AG08396 (cell line): ENCODE results near the gene CAMKV.
A peak's percentile ranks its signal among the peaks of the same experiment; 100 is the strongest.
"Not testable (repeated sequence)": the region's sequence is repeated elsewhere in the genome, so short reads cannot be mapped to it uniquely, and the experiment has no call there.

Experiments
- DNase-seq: peaks from one replicate; pipeline ENCODE4 v3.0.0; 2012; ENCODE audit warnings: low spot score, mixed read lengths

CAMKV gene

GRCh38 chr3:49845694-49846093 is 24.0 kb downstream of the CAMKV start:
- DNase-seq: no peak

DNA sequence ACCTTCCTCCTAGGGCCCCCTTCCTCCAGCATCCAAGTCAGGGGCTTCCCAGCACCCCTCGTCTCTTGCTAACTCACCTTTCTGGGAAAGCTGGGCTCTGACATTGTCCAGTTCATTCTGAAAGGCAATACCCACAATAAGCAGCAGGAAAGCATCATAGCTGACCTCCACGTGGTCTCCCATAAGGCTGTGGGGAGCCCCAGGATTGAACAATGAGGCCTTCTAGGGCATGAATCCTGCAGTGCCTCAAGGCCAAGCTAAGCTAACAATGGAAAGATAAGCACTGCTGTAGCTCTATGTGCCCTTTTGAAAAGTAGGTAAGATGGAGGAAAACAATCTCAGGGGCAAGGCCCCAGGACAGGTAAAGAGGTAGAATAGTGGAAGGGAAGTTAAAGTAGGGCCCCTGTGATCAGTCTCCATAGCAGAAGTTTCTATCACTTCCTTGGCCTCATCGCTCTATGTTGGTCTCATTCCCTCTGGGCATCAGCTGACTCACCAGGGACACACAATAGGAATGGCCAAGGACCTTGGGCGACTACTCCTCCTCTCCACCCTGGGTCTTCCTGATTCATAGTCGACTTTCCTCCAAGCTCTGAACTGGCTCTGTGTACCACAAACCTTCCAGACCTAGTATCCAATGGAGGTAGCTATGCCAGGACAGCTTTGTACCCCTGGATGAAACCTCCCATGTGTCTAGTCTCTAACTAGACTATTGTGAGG is 25.1 kb downstream of the CAMKV start:
- DNase-seq: no peak

DNA sequence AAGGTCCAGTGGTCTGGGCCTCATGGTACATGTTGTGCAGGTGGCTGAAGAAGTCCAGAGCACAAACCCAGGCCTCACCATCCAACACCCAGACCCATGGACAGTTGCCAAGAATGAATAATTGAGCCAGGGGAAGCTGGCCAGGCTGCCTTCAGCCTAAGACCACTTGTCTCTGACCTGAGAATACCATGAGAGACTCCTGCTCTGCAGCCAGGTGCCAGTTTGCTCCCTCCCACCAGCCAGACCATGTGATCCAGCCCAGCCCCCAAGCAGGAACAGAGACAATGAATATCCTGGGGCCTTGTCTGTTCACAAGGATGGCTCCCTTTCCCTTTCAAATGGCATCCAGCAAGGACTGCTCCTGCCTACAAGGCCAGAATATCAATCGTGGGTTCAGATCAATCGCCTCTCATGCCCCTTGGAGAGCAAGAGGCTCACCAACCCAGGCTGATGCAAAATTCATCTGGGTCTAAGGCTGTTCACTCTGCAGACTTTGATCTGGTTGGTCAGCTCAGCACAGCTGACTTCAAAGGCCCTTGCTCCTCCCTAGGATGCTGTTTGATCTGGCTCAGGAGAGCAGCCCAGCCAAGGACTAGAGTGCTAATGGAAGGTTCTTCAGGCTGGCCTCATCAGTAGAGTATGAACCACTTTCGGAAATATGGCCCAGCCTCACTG is 26.7 kb downstream of the CAMKV start:
- DNase-seq: no peak

GRCh38 chr3:49841806-49842205 is 27.9 kb downstream of the CAMKV start:
- DNase-seq: no peak

- DNase-seq: no peak
Observed at GRCh38 chr3:49841126-49841696, 28.5 kb downstream of the CAMKV start.

- no peak for DNase-seq
Observed at GRCh38 chr3:49840388-49840787, 29.3 kb downstream of the CAMKV start.

DNA sequence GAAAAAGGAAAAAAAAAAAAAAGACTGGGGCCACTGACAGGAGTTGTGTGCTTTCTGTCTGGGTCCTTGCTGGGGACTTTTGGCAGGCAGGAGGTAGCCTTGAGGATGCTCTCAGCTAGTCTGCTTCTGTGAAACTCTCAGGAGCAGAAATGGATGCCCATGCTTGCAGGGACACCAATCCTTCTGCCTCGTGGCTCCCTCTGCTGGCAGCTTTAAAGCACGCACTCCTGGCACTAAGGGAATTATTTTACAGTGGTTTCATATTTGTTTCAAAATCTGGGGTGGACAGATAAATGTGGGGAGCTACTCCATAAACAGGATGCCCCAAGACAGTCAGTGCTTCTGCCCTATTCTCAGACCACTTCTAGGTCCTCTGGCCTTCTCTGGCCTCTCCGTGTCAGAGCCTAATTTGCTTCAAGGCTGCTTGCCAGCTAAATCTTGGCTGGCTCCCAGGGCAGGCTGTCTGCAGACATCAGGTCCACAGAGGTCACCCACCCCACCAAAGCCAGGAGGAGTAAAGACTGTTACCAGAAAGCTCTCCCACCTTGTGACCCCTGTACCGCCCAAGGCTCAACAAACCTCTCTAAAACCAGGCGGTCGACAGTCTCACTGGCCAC is 30.4 kb downstream of the CAMKV start:
- DNase-seq: peak; percentile 77

- DNase-seq: no peak
Observed at GRCh38 chr3:49831341-49831740, 38.4 kb downstream of the CAMKV start.

- DNase-seq: no peak
Observed at GRCh38 chr3:49826016-49826415, 43.7 kb downstream of the CAMKV start.

GRCh38 chr3:49823131-49823530 is 46.6 kb downstream of the CAMKV start:
- DNase-seq: not testable (repeated sequence)

GRCh38 chr3:49813497-49814174 is 56.1 kb downstream of the CAMKV start, which contains the start of gene UBA7:
TSS of gene UBA7 (minus strand) at chr3:49813953. CDS start at chr3:49813787, 166 bp downstream.
- DNase-seq: peak; percentile 86

GRCh38 chr3:49812916-49813496 is 56.7 kb downstream of the CAMKV start:
- peak; percentile 44 for DNase-seq
